Coronary artery (tissue), 2 donors: ENCODE measurements around the gene RABL6.
A peak's percentile ranks its signal among the peaks of the same experiment; 100 is the strongest.

ENCODE experiments used
- DNase-seq: peaks from one replicate; pipeline ENCODE4 v3.0.0-alpha.2; 2017; ENCODE audit warnings: low spot score
- H3K27ac ChIP-seq, 2 donors: fragments of 200-600 bp; sonication (generic); one replicate each; pipeline ENCODE4 v1.5.1; 2016 to 2019
- H3K4me3 ChIP-seq: fragments of 200-600 bp; sonication (generic); 2 replicates; pipeline ENCODE4 v1.5.1; 2016; ENCODE audit warnings: mild to moderate bottlenecking, moderate library complexity
- TF ChIP-seq, protein P1 (sequence below): fragments of 200-600 bp; sonication (generic); IDR thresholded peaks from one replicate; pipeline ENCODE4 v1.5.1; 2019; ENCODE audit warnings: antibody characterized with exemption

The RABL6 gene

GRCh38 chr9:136851941-136852663 is 44.4 kb downstream of the RABL6 start, which contains the start of gene MAMDC4:
MAMDC4 (plus strand) TSS chr9:136852346; CDS start chr9:136852417, 71 bp downstream.
- H3K4me3 ChIP-seq, result no peak within 1 kb of the TSS
- H3K27ac ChIP-seq, result no peak within 1 kb of the TSS
- no peak for DNase-seq
- TF ChIP-seq, protein P1, sequence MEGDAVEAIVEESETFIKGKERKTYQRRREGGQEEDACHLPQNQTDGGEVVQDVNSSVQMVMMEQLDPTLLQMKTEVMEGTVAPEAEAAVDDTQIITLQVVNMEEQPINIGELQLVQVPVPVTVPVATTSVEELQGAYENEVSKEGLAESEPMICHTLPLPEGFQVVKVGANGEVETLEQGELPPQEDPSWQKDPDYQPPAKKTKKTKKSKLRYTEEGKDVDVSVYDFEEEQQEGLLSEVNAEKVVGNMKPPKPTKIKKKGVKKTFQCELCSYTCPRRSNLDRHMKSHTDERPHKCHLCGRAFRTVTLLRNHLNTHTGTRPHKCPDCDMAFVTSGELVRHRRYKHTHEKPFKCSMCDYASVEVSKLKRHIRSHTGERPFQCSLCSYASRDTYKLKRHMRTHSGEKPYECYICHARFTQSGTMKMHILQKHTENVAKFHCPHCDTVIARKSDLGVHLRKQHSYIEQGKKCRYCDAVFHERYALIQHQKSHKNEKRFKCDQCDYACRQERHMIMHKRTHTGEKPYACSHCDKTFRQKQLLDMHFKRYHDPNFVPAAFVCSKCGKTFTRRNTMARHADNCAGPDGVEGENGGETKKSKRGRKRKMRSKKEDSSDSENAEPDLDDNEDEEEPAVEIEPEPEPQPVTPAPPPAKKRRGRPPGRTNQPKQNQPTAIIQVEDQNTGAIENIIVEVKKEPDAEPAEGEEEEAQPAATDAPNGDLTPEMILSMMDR, result no peak

- no peak overlapping the region for H3K27ac ChIP-seq
- TF ChIP-seq, protein P1, result no peak
- H3K4me3 ChIP-seq, result no peak overlapping the region
- DNase-seq, result no peak
Observed at GRCh38 chr9:136852664-136853595, 45.2 kb downstream of the RABL6 start.

DNA sequence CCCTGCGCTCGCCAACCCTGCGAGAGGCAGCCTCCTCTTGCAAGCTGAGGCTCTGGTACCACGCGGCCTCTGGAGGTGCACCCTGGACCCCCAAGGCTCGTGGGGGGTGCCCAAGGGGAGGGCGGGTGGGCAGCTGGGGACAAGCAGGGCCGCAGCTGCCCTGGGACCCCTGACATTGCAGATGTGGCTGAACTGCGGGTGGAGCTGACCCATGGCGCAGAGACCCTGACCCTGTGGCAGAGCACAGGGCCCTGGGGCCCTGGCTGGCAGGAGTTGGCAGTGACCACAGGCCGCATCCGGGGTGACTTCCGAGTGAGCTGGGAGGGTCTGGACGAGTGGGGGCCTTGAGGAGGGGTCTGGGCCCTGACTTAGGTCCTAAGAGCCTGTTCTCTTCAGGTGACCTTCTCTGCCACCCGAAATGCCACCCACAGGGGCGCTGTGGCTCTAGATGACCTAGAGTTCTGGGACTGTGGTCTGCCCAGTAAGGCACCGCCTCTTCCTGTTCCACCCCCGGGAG is 45.9 kb downstream of the RABL6 start:
- Histone ChIP-seq H3K27ac (no peak overlapping the region), H3K4me3 (no peak overlapping the region)
- no peak for DNase-seq
- TF ChIP-seq, protein P1, result no peak

- TF ChIP-seq, protein P1, result no peak
- DNase-seq, result peak; percentile 69
- H3K4me3 ChIP-seq, result no peak overlapping the region
- H3K27ac ChIP-seq, result no peak overlapping the region
Observed at GRCh38 chr9:136854113-136854841, 46.5 kb downstream of the RABL6 start.

DNA sequence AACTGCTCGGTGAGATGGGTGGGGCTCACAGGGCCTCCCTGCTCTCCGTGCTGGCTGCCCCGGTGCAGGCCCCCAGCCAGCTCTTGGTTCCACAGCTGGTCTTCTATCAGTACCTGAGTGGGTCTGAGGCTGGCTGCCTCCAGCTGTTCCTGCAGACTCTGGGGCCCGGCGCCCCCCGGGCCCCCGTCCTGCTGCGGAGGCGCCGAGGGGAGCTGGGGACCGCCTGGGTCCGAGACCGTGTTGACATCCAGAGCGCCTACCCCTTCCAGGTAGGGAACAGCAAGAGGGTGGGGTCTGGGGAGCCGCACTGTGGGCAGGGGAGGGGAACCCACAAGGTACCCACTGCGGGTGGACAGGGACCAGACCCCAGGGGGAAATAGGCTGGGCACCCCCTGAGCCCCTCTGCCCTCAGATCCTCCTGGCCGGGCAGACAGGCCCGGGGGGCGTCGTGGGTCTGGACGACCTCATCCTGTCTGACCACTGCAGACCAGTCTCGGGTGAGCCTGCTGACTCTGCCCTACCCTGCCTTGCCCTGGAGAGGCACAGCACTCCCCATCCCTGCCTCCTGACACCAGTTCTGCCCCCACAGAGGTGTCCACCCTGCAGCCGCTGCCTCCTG is 47.2 kb downstream of the RABL6 start:
- no peak for DNase-seq
- Histone ChIP-seq H3K27ac (no peak overlapping the region), H3K4me3 (no peak overlapping the region)
- TF ChIP-seq, protein P1, result no peak

DNA sequence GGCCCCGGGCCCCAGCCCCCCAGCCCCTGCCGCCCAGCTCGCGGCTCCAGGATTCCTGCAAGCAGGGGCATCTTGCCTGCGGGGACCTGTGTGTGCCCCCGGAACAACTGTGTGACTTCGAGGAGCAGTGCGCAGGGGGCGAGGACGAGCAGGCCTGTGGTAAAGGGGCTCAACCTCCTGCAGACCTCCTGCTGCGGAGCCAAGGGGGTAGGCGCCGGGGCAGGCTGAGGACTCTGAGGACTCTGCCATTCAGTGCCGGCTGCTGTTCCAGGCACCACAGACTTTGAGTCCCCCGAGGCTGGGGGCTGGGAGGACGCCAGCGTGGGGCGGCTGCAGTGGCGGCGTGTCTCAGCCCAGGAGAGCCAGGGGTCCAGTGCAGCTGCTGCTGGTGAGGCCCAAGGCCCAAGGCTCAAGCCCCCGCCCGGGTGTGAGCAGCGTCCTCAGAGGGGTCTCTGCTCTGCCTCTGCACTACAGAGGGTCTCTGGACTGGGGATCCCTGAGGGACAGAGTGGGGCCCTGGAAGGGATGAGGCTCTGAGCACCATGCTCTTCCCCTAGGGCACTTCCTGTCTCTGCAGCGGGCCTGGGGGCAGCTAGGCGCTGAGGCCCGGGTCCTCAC is 47.8 kb downstream of the RABL6 start:
- TF ChIP-seq, protein P1, result no peak
- DNase-seq, result peak; percentile 72

More for the DNA sequence above, 47.8 kb downstream of the RABL6 start:
- H3K27ac ChIP-seq, result no peak overlapping the region
- H3K4me3 ChIP-seq, result no peak overlapping the region
